ENCODE measurements around the gene GULP1.

DNA sequence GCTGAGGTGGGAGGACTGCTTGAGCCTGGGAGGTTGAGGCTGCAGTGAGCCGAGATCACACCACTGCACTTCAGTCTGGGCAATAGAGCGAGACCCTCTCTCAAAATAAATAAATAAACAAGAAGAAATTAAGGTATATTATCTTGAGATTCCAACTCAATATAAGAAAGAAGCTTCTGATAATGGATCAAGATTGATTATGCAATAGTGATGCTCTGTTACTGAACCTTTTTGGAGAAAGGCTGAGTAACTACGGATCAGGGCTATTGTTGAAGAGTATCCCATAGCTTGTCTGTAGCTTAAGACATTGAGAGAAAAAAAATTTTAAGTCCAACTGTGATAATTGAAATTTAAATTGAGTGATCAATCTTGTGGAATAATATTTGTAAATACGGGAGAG, 17.7 kb downstream of the GULP1 start:
- no peak for TF ChIP-seq TAF1 (IDR thresholded peaks at IDR 0.05; ENCODE audit: low read depth, low read length)
- no peak for TF ChIP-seq POLR2AphosphoS5 (IDR thresholded peaks at IDR 0.05; ENCODE audit: low read depth, low read length)
- TF ChIP-seq POLR2A (IDR thresholded peaks at IDR 0.05; ENCODE audit: low read depth, low read length) = no peak
- TF ChIP-seq SPI1 (IDR thresholded peaks at IDR 0.05; ENCODE audit: low read depth, low read length) = no peak

Data from GM12891 (cell line).